PC-9 (cell line): ENCODE data around the gene ATG2B.

ENCODE experiments used
- EZH2 ChIP-seq: fragments of 200-600 bp; sonication (generic); IDR thresholded peaks from 2 replicates; pipeline ENCODE4 v1.8.0; 2017; ENCODE audit warnings: antibody characterized with exemption, low read depth
- TF ChIP-seq, protein P1 (sequence below): fragments of 200-600 bp; sonication (generic); conservative IDR thresholded peaks from 2 replicates; pipeline ENCODE4 v1.6.1; 2017; ENCODE audit warnings: mixed run types, antibody characterized with exemption, mild to moderate bottlenecking, moderate library complexity

GRCh38 chr14:96354246-96354645, 8.9 kb downstream of the ATG2B start:
- TF ChIP-seq, protein P1, sequence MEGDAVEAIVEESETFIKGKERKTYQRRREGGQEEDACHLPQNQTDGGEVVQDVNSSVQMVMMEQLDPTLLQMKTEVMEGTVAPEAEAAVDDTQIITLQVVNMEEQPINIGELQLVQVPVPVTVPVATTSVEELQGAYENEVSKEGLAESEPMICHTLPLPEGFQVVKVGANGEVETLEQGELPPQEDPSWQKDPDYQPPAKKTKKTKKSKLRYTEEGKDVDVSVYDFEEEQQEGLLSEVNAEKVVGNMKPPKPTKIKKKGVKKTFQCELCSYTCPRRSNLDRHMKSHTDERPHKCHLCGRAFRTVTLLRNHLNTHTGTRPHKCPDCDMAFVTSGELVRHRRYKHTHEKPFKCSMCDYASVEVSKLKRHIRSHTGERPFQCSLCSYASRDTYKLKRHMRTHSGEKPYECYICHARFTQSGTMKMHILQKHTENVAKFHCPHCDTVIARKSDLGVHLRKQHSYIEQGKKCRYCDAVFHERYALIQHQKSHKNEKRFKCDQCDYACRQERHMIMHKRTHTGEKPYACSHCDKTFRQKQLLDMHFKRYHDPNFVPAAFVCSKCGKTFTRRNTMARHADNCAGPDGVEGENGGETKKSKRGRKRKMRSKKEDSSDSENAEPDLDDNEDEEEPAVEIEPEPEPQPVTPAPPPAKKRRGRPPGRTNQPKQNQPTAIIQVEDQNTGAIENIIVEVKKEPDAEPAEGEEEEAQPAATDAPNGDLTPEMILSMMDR, result no peak
- no peak for TF ChIP-seq EZH2
